Brain microvascular endothelial cell (primary cell): ENCODE results near the gene CARF.

ENCODE experiments used
- DNase-seq: peaks from one replicate; pipeline ENCODE4 v3.0.0-alpha.2; 2020
- H3K27ac ChIP-seq: fragments of 250-450 bp; sonication (Bioruptor Pico); 2 replicates; pipeline ENCODE4 v1.5.1; 2020; ENCODE audit warnings: mild to moderate bottlenecking, moderate library complexity
- H3K27me3 ChIP-seq: fragments of 250-450 bp; sonication (Bioruptor Pico); replicated peaks from 2 replicates; pipeline ENCODE4 v1.5.1; 2020; ENCODE audit warnings: mild to moderate bottlenecking
- H3K36me3 ChIP-seq: fragments of 250-450 bp; sonication (Bioruptor Pico); replicated peaks from 2 replicates; pipeline ENCODE4 v1.5.1; 2020; ENCODE audit warnings: mild to moderate bottlenecking
- H3K4me3 ChIP-seq: 2 replicates; pipeline ENCODE4 v1.5.1; 2011; ENCODE audit warnings: low read depth, mild to moderate bottlenecking, control low read depth, low read length, moderate library complexity
- CTCF ChIP-seq: IDR thresholded peaks from 2 replicates; pipeline ENCODE4 v1.5.1; 2011; ENCODE audit warnings: low read depth, mild to moderate bottlenecking, moderate library complexity, low read length, control low read depth, inconsistent platforms; ENCODE audit errors: missing control alignments
- in situ Hi-C: cut with HindIII; loops from 2 replicates; pipeline ENCODE4 v1.10.0; 2017; ENCODE audit warnings: low sequenced_read_pairs, low pct_ligation_motif_present

CARF gene

GRCh38 chr2:202933958-202934357 lies 21.9 kb downstream of the CARF start:
- H3K27ac ChIP-seq, result no peak overlapping the region
- H3K27me3 ChIP-seq, result no peaks in the 10 kb centered on the region
- no peaks in the 10 kb centered on the region for H3K36me3 ChIP-seq
- in situ Hi-C loops, result no loop called here
- TF ChIP-seq CTCF, result no peak
- DNase-seq, result no peak
- H3K4me3 ChIP-seq, result no peak overlapping the region

- no peaks in the 10 kb centered on the region for H3K36me3 ChIP-seq
- no peak for DNase-seq
- no peaks in the 10 kb centered on the region for H3K27me3 ChIP-seq
- in situ Hi-C loops, result no loop called here
- H3K4me3 ChIP-seq, result no peak overlapping the region
- H3K27ac ChIP-seq, result no peak overlapping the region
- no peak for TF ChIP-seq CTCF
These were observed 22.4 kb downstream of the CARF start for GRCh38 chr2:202934456-202934855.

- H3K36me3 ChIP-seq, result no peaks in the 10 kb centered on the region
- in situ Hi-C loops, result no loop called here
- no peak for DNase-seq
- no peak overlapping the region for H3K27ac ChIP-seq
- no peak overlapping the region for H3K4me3 ChIP-seq
- H3K27me3 ChIP-seq, result no peaks in the 10 kb centered on the region
- no peak for TF ChIP-seq CTCF
These were observed 26.9 kb downstream of the CARF start for GRCh38 chr2:202938960-202939359.

GRCh38 chr2:202941771-202942170 lies 29.7 kb downstream of the CARF start:
- DNase-seq, result peak; percentile 49
- H3K4me3 ChIP-seq, result no peak overlapping the region
- peak overlapping the region; percentile 52 for H3K27ac ChIP-seq
- no peaks in the 10 kb centered on the region for H3K27me3 ChIP-seq
- in situ Hi-C loops, result no loop called here
- H3K36me3 ChIP-seq, result no peaks in the 10 kb centered on the region
- TF ChIP-seq CTCF, result no peak

- in situ Hi-C loops, result no loop called here
- no peak for TF ChIP-seq CTCF
- peak; percentile 2 for DNase-seq
- Histone ChIP-seq H3K36me3 (no peaks in the 10 kb centered on the region), H3K4me3 (no peak overlapping the region), H3K27me3 (no peaks in the 10 kb centered on the region), H3K27ac (no peak overlapping the region)
These were observed 32.3 kb downstream of the CARF start for GRCh38 chr2:202944408-202944807.

GRCh38 chr2:202944816-202945215 lies 32.7 kb downstream of the CARF start:
- no peaks in the 10 kb centered on the region for H3K27me3 ChIP-seq

More at GRCh38 chr2:202944816-202945215, 32.7 kb downstream of the CARF start:
- no peaks in the 10 kb centered on the region for H3K36me3 ChIP-seq
- no peak for TF ChIP-seq CTCF
- in situ Hi-C loops, result no loop called here
- no peak overlapping the region for H3K4me3 ChIP-seq
- H3K27ac ChIP-seq, result no peak overlapping the region
- no peak for DNase-seq
